Activated naive CD8-positive, alpha-beta T cell treated with anti-CD3 and anti-CD28 coated beads, Interleukin-2, amount 50 U/mL, for 24 hours (primary cell): ENCODE measurements around the gene KIRREL2.
A peak's percentile ranks its signal among the peaks of the same experiment; 100 is the strongest.
"Not testable (repeated sequence)": the region's sequence is repeated elsewhere in the genome, so short reads cannot be mapped to it uniquely, and the experiment has no call there.

Source experiments
- ATAC-seq: fragments of 150-1000 bp; cut with Tn5 transposase; one replicate; pipeline ENCODE4 v1.10.0; 2021
- DNase-seq: peaks from one replicate; pipeline ENCODE4 v3.0.0; 2021
- H3K27ac Mint-ChIP-seq: one replicate; pipeline ENCODE4 v1.8.0; 2021; ENCODE audit warnings: mild to moderate bottlenecking, mixed read lengths
- H3K27me3 Mint-ChIP-seq: one replicate; pipeline ENCODE4 v1.8.0; 2021; ENCODE audit warnings: mixed read lengths
- H3K36me3 Mint-ChIP-seq: one replicate; pipeline ENCODE4 v1.8.0; 2021; ENCODE audit warnings: low read depth, mixed read lengths
- H3K4me1 Mint-ChIP-seq: one replicate; pipeline ENCODE4 v1.8.0; 2021; ENCODE audit warnings: mixed read lengths
- H3K4me3 Mint-ChIP-seq: one replicate; pipeline ENCODE4 v1.8.0; 2021; ENCODE audit warnings: mild to moderate bottlenecking, moderate library complexity, mixed read lengths
- H3K9me3 Mint-ChIP-seq: one replicate; pipeline ENCODE4 v1.8.0; 2021; ENCODE audit warnings: mixed read lengths

Gene KIRREL2

DNA sequence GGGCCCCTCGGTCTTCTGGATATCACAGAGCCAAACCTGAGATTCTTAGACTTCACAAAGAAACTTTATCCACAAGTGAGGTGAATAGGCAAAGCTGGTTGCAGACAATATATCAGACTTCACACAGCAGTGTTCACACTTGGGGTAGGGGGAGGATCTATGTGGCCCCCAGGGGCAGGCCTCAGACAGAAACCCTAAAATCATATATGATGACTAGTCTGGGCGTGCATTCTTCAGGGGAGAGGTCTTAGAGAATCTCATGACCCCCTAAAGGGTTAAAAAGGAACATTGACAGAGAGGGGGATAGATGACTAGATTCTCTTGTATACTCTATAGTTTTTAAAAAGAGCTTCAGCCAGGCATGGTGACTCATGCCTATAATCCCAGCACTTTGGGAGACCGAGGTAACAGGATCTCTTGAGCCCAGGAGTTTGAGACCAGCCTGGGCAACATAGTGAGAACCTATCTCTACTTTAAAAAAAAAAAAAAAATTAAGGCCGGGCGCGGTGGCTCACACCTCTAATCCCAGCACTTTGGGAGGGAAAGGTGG is 48.5 kb downstream of the KIRREL2 start:
- Mint-ChIP-seq H3K27me3 (no peaks in the 10 kb centered on the region), H3K27ac (peak overlapping the region; percentile 64), H3K4me3 (no peak overlapping the region), H3K36me3 (peaks cover 4% of the 10 kb centered on the region), H3K4me1 (peaks cover 67% of the 10 kb centered on the region), H3K9me3 (no peaks in the 10 kb centered on the region)
- DNase-seq (no peak), ATAC-seq (no peak)

DNA sequence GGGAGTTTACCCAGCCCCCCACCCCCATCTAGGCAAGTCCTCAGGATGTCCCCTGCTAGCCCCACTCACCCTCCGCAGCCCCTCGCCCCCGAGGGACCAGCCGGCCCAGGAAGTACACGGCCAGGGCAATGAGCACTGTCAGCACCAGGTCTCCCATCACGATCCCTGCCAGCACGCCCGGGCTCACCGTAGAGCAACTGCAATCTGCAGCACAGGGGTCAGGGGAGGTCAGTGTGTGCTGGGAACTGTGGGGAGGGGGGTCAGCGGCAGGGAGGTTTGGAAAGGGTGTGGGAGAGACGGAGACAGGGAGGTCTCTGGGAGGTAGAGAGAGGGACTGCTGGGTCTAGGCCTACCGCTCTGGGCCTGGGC is 50.6 kb downstream of the KIRREL2 start:
- no peaks in the 10 kb centered on the region for H3K27me3 Mint-ChIP-seq
- peak overlapping the region; percentile 36 for H3K4me3 Mint-ChIP-seq
- H3K36me3 Mint-ChIP-seq, result peaks cover 4% of the 10 kb centered on the region
- DNase-seq (no peak), ATAC-seq (no peak)
- H3K4me1 Mint-ChIP-seq, result peaks cover 62% of the 10 kb centered on the region
- H3K9me3 Mint-ChIP-seq, result no peaks in the 10 kb centered on the region
- H3K27ac Mint-ChIP-seq, result no peak overlapping the region

DNA sequence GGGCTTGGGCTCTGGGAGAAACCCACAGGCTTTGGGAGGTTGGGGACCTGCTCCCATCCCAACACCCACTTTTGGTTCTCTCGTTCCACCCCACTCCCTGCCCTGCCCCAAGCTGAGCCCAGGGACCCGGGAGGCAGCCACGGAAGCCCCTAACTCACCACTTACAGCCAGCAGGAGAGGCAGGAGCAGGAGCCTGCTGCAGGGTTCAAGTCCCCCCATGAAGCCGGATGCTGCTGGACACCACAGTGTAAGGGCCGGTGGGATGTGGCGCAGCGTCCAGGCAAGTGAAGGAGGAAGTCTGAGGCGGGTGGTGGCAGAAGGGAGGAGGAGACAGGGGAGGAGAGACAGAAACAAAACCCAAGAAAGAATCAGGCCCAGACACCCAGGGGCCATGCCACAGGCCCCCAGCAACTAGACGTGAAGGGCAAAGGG is 51.3 kb downstream of the KIRREL2 start, which contains the start of gene TYROBP:
TYROBP (minus strand) TSS at position 286 of the 432 bp plus-strand sequence; CDS start at position 219, 67 bp downstream.
- no peak for DNase-seq
- no peak for ATAC-seq
- Mint-ChIP-seq H3K27me3 (no peaks in the 10 kb centered on the region), H3K27ac (peak within 1 kb of the TSS; percentile 69), H3K9me3 (no peaks in the 10 kb centered on the region), H3K4me1 (peaks cover 56% of the 10 kb centered on the region), H3K36me3 (peaks cover 4% of the 10 kb centered on the region), H3K4me3 (peak within 1 kb of the TSS; percentile 36)

DNA sequence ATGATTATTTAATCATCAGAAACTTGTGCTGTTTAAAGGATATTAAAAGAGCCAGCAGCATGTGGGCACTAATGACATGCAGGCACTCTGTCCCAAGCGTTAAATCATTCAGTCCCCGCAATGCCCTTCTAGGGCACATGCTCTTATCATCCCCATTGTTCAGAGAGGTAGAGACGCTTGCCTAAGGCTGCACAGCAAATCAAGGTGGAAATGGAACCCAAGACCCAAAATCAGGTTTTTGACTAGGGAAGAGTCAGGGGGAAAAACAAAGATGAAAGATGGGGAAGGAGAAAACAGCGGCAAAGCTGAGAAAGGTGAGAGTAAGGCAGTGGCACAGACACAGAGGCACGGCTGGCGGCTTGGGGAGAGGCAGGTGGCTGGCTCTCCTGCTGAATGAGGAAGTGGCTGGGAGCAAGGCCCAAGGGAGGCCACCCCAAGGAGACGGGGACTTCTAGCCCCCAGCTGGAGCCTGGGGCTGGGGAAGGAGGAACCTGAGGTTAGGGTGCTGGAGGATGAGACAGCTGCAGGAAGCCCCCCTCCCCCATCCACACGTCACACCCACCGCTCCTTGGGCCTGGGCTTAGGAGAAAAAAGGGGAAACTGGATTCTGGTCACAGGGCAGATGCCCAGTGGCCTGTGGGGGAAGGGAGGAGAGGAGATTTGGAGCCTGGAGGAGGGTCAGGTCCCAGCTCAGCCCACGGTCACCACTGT is 52.4 kb downstream of the KIRREL2 start:
- H3K27me3 Mint-ChIP-seq, result no peaks in the 10 kb centered on the region
- peaks cover 57% of the 10 kb centered on the region for H3K4me1 Mint-ChIP-seq
- no peaks in the 10 kb centered on the region for H3K9me3 Mint-ChIP-seq
- H3K4me3 Mint-ChIP-seq, result peak overlapping the region; percentile 7
- peak; percentile 52 for DNase-seq
- peak; percentile 37 for ATAC-seq
- peak overlapping the region; percentile 69 for H3K27ac Mint-ChIP-seq
- H3K36me3 Mint-ChIP-seq, result no peaks in the 10 kb centered on the region

DNA sequence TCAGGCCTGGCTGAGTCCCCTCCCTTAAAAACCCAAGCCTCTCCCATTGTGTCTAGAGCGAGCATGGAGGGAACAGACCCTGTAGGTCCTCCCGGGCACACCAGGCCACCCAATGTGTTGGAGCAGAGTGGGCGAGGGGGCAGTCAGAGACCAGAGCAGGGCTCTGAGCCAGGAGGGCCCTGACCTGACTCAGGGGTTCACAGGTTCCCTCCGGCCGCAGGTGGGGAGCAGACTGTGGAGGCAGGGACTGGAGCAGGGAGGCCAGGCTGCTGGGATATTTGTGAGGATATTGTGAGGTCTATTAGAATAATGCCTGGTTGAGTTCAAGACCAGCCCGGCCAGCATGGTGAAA is 52.9 kb downstream of the KIRREL2 start:
- H3K4me3 Mint-ChIP-seq, result no peak overlapping the region
- peak overlapping the region; percentile 69 for H3K27ac Mint-ChIP-seq
- DNase-seq (no peak), ATAC-seq (no peak)
- H3K27me3 Mint-ChIP-seq, result no peaks in the 10 kb centered on the region
- no peaks in the 10 kb centered on the region for H3K36me3 Mint-ChIP-seq
- peaks cover 55% of the 10 kb centered on the region for H3K4me1 Mint-ChIP-seq
- no peaks in the 10 kb centered on the region for H3K9me3 Mint-ChIP-seq

DNA sequence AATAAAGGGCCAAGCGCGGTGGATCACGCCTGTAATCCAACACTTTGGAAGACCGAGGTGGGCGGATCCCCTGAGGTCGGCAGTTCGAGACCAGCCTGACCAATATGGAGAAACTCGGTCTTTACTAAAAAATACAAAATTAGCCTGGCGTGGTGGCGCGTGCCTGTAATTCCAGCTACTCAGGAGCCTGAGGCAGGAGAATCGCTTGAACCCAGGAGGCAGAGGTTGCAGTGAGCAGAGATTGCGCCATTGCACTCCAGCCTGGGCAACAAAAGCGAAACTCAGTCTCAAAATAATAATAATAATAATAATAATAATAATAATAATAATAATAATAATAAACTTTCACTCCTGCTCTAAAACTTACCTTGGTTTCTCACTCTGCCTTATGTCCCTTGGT is 53.6 kb downstream of the KIRREL2 start:
- not testable (repeated sequence) for H3K9me3 Mint-ChIP-seq, DNase-seq, H3K27ac Mint-ChIP-seq, ATAC-seq, H3K36me3 Mint-ChIP-seq, H3K4me3 Mint-ChIP-seq, H3K27me3 Mint-ChIP-seq
- H3K4me1 Mint-ChIP-seq, result peaks cover 53% of the 10 kb centered on the region

DNA sequence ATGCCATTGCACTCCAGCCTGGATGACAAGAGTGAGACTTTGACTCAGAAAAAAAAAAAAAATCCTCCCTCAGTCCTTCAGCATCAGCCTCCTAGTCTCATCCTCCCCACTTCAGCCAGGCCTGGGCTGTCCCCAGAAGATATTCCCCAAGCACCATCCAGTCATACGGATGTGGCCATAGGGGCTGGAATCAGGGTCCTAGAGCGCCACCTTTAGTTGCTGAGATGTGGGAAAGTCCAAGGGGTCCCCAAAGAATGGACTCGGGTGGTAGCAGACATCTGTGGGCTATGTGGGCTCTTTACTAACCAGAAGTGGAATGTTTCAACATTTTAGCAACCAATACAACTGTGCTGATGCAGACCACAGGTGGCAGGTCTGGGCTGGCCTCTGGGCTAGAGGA is 54.5 kb downstream of the KIRREL2 start:
- DNase-seq (no peak), ATAC-seq (no peak)
- Mint-ChIP-seq H3K4me1 (peaks cover 51% of the 10 kb centered on the region), H3K4me3 (no peak overlapping the region), H3K27ac (no peak overlapping the region), H3K36me3 (no peaks in the 10 kb centered on the region), H3K9me3 (no peaks in the 10 kb centered on the region), H3K27me3 (no peaks in the 10 kb centered on the region)

DNA sequence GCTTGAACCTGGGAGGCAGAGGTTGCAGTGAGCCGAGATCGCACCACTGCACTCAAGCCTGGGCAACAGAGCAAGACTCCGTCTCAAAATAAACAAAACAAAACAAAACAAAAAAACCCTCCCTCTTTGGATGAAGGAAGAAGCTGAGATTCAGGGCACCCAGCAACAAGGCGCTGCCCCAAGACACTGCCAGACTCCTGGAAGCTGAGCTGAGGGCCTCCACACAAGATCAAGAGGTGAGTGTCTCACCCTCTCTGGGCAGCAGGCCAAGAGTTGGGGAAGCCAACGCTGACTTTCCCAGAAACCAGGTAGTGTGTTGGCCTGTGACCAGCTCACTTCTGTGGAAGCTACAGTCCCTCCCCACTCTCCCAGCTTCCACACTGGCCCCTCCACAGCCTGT is 55.1 kb downstream of the KIRREL2 start:
- Mint-ChIP-seq H3K4me1 (peaks cover 48% of the 10 kb centered on the region), H3K9me3 (no peaks in the 10 kb centered on the region), H3K4me3 (no peak overlapping the region), H3K36me3 (no peaks in the 10 kb centered on the region), H3K27ac (no peak overlapping the region), H3K27me3 (no peaks in the 10 kb centered on the region)
- ATAC-seq (no peak), DNase-seq (peak; percentile 34)

DNA sequence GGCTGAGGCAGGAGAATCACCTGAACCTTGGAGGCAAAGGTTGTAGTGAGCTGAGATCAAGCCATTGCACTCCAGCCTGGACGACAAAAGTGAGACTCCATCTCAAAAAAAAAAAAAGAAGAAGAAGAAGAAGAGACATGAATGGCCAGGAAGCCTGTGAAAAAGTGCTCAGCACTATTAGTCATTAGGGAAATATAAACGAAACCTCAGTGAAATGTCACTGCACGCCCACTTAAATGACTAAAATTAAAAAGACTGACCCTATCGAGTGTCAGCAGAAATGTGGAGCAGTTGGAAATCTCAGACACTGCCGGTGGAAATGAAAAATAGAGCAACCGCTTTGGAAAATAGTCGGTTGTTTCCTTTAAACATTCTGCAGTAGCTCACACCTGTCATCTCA is 56.9 kb downstream of the KIRREL2 start:
- Mint-ChIP-seq H3K4me3 (peak overlapping the region; percentile 26), H3K36me3 (no peaks in the 10 kb centered on the region), H3K4me1 (peaks cover 44% of the 10 kb centered on the region), H3K9me3 (no peaks in the 10 kb centered on the region), H3K27ac (peak overlapping the region; percentile 80), H3K27me3 (no peaks in the 10 kb centered on the region)
- DNase-seq (no peak), ATAC-seq (peak; percentile 56)

DNA sequence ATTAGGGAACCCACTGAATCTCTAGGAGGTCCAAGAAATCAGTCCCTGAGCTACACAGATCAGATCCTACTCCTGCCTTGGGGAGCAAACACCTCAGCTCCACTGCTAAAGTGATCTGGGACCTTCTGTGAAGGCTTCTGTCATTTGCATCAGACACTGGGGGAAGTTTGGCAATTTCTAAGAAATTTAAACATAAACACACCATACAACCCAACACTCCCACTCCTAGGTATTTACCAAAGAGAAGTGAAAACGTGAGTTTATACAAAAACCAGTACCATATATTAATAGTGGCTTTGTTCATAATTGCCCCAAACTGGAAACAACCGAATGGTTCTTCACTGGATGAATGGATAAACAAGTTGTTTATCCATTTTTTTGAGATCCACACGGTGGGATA is 58.7 kb downstream of the KIRREL2 start:
- peaks cover 32% of the 10 kb centered on the region for H3K4me1 Mint-ChIP-seq
- no peaks in the 10 kb centered on the region for H3K27me3 Mint-ChIP-seq
- H3K4me3 Mint-ChIP-seq, result no peak overlapping the region
- ATAC-seq (no peak), DNase-seq (no peak)
- H3K9me3 Mint-ChIP-seq, result no peaks in the 10 kb centered on the region
- H3K36me3 Mint-ChIP-seq, result no peaks in the 10 kb centered on the region
- no peak overlapping the region for H3K27ac Mint-ChIP-seq
